ENCODE data around the gene IL11RA. TPM values are rescaled to one million over a fixed set of nuclear protein-coding genes. Genes with fewer than 3 reads are reported as not detected.

The IL11RA gene
- total and polyA plus RNA-seq, 2 donors (not counting 3 experiments of a cell fraction or from before 2014, with no cell fraction given): 15.3 to 18.6 TPM

GRCh38 chr9:34620061-34620994 lies 31.7 kb upstream of the IL11RA start, which contains the start of gene DCTN3:
Gene DCTN3, minus strand, starts transcription at chr9:34620495. Its CDS starts 31 bp downstream, at chr9:34620464.
- dilution Hi-C loops (cut with MboI; ENCODE audit: extremely low pct_ligation_motif_present, low sequenced_read_pairs) (no loop called here), intact Hi-C loops (cut with micrococcal nuclease) (no loop called here)
- BruUV-seq (replicated peaks): no TSS peak
- peak; percentile 91 for DNase-seq (ENCODE audit: low read depth, low spot score)
- H3K9me3 ChIP-seq (replicated peaks; ENCODE audit: control insufficient read depth, insufficient read depth, low read length): no peaks in the 10 kb centered on the region
- H3K9ac ChIP-seq (replicated peaks; ENCODE audit: extremely low read depth, insufficient read depth, low read length): peak within 1 kb of the TSS; percentile 69
- H3K27ac ChIP-seq (ENCODE audit: insufficient read depth, low read depth, low read length): no peak within 1 kb of the TSS
- peak within 1 kb of the TSS; percentile 86 for H3K4me2 ChIP-seq (ENCODE audit: insufficient read depth, low read length)
- H4K20me1 ChIP-seq (replicated peaks; ENCODE audit: control insufficient read depth, extremely low read depth, insufficient read depth, low read length): no peaks in the 10 kb centered on the region
- peak within 1 kb of the TSS; percentile 86 for H2AFZ ChIP-seq (ENCODE audit: low read depth, low read length)
- no peaks in the 10 kb centered on the region for H3K9me1 ChIP-seq (replicated peaks; ENCODE audit: control insufficient read depth, extremely low read depth, insufficient read depth, low read length)
- H3K36me3 ChIP-seq (ENCODE audit: control insufficient read depth in 2 of 2, extremely low read depth in 1 of 2, insufficient read depth in 2 of 2, low read length in 2 of 2): peaks cover 0 to 12% of the 10 kb centered on the region in 2 experiments
- H3K79me2 ChIP-seq (ENCODE audit: control insufficient read depth, insufficient read depth, low read length): no peaks in the 10 kb centered on the region
- POLR2A ChIA-PET: no interaction called here
- peak within 1 kb of the TSS; percentile 68 to 78 (median 70) for H3K4me3 ChIP-seq (replicated peaks in 1 of 3; ENCODE audit: insufficient read depth in 1 of 3, low read depth in 1 of 3, low read length in 3 of 3)
- TF ChIP-seq POLR2A (IDR thresholded peaks at IDR 0.05; ENCODE audit: low read depth, low read length) (peak; percentile 55), MYC (IDR thresholded peaks at IDR 0.05; ENCODE audit: low read depth, low read length) (no peak), MAX (IDR thresholded peaks at IDR 0.05; ENCODE audit: insufficient read depth, insufficient read length) (no peak), GATA2 (IDR thresholded peaks at IDR 0.05; ENCODE audit: insufficient read depth, insufficient read length, low read depth, low read length) (no peak), POLR2AphosphoS5 (IDR thresholded peaks at IDR 0.05; ENCODE audit: insufficient read depth, low read depth, low read length) (peak; percentile 70)
- peaks cover 10% of the 10 kb centered on the region for H3K4me1 ChIP-seq (ENCODE audit: control insufficient read depth, extremely low read depth, insufficient read depth, low read length)
- CTCF ChIA-PET: interaction anchor here (0.8 to 5.0 kb wide), 10 partner anchors 9 to 217 kb away, joined by 3 to 41 read pairs (median 6); partner anchors contain the start of genes RPP25L and SIGMAR1
- FAIRE-seq: peak; percentile 100
- H3K27me3 ChIP-seq (ENCODE audit: control insufficient read depth in 2 of 2, insufficient read depth in 2 of 2, low read length in 2 of 2): peaks cover 20 to 24% of the 10 kb centered on the region in 2 experiments
